AG10803 (cell line): ENCODE data around the gene CAD.
"Not testable (repeated sequence)": the region's sequence is repeated elsewhere in the genome, so short reads cannot be mapped to it uniquely, and the experiment has no call there.

Source experiments
- DNase-seq: peaks from one replicate; pipeline ENCODE4 v3.0.0; 2010; ENCODE audit warnings: low read depth
- H3K4me3 ChIP-seq: 2 replicates; pipeline ENCODE4 v1.5.1; 2011; ENCODE audit warnings: mild to moderate bottlenecking, low read length, control low read depth
- CTCF ChIP-seq: conservative IDR thresholded peaks from 2 replicates; pipeline ENCODE4 v1.5.1; 2011; ENCODE audit warnings: mild to moderate bottlenecking, low read length, control low read depth, inconsistent platforms

Gene CAD

DNA sequence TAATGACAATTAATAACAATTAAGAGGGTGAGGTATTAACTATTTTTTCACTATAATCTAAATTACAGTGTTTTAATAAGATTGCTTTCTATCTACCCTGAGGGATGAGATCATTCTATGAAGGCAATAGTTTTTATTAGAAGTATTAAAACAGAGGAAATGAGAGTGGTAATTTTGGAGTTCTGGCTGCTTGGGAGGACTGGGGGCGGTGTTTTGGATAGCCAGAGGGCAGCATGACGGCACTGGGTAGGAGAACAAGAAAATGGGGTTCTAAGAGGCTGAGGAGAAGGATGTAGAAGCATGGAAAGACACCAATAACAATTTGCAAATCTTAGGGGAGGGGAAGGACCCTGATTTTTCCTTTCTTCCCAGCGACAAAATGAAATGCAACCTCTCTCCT lies 53.0 kb downstream of the CAD start:
- H3K4me3 ChIP-seq: no peak overlapping the region
- no peak for DNase-seq
- no peak for TF ChIP-seq CTCF

DNA sequence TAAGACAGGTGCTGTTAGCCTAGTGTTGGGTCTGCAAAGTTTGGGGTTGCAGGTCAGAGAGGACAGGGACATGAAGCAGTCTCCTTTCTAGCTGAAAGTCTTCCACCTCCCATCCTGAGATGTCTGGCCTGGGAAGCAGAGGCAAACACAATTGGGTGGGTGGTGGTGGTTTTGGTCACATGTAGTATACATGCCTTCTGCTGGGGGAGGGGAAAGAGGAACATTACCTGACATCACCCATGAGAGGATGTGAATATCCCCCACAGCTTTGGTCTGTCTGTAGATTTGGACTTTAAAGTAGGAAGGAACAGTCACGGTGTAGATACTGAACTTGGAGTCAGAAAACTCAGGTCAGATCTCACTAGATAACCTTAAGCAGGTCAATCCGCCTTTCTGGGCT lies 53.5 kb downstream of the CAD start:
- no peak overlapping the region for H3K4me3 ChIP-seq
- DNase-seq: no peak
- no peak for TF ChIP-seq CTCF

GRCh38 chr2:27271631-27272340 lies 54.6 kb downstream of the CAD start:
- TF ChIP-seq CTCF: no peak
- no peak for DNase-seq

GRCh38 chr2:27272537-27273522 lies 55.7 kb downstream of the CAD start:
- H3K4me3 ChIP-seq, DNase-seq: not testable (repeated sequence)

More at GRCh38 chr2:27271631-27272340, 54.6 kb downstream of the CAD start:
- no peak overlapping the region for H3K4me3 ChIP-seq

DNA sequence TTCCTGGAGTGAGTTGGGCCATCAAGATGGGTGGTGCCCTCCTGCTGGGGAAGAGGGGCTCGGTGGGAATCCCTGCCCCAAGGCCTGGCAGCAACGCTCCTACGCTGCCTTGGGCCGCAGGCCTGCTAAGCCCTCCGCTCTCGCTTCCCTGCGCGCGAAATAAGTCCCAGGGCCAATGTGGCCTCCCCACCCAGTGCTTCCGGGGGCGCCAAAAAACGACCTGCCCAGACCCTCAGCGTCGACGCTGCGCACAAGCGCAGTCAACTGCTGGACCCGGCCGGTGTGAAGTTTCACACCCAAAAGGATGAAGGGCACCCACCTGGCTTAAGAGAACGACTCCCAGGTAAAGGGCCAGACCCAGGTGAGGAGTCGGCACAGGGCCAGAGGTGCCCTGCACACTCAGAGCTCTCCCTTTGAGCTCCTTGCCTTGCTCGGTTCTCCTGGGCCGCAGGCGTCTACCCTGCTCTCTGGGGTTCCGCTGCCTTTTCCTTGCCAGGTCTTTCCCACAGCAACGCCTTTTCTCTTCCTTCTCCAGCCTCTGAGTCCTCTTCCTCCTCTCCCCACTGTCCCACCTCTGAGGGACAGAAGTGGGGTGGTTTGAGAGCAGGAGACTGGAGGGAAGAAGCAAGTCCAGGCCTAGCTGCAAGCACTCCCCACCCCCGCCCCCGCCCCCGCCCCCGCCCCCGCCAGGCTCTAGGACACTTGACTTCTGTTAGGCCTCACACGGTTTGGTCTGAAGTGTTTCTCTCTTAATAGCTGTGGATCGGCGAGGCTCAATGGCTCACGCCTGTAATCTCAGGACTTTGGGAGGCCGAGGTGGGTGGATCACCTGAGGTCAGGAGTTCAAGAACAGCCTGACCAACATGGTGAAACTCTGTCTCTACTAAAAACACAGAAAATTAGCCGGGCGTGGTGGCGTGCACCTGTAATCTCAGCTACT lies 58.3 kb downstream of the CAD start, which contains the start of gene DNAJC5G:
TSS of gene DNAJC5G (plus strand) at position 223 of the 940 bp plus-strand sequence. CDS start 1,296 bp downstream, outside the sequence.
- no peak for TF ChIP-seq CTCF
- H3K4me3 ChIP-seq: no peak within 1 kb of the TSS
- DNase-seq: no peak

- no peak overlapping the region for H3K4me3 ChIP-seq
- no peak for DNase-seq
- TF ChIP-seq CTCF: no peak
Observed at GRCh38 chr2:27278010-27278409, 60.8 kb downstream of the CAD start.

GRCh38 chr2:27280826-27281225 lies 63.7 kb downstream of the CAD start:
- no peak overlapping the region for H3K4me3 ChIP-seq
- no peak for TF ChIP-seq CTCF
- DNase-seq: no peak
